ENCODE data around the gene KCNIP2. TPM values are rescaled to one million over a fixed set of nuclear protein-coding genes. Genes with fewer than 3 reads are reported as not detected.

The KCNIP2 gene
- total and polyA plus RNA-seq, 2 of the 13 experiments (the other 11 are each of a cell fraction or from before 2014, with no cell fraction given): 0.42 to 0.70 TPM

GRCh38 chr10:101829561-101830315 is 13.9 kb downstream of the KCNIP2 start:
- FAIRE-seq (no peak), ATAC-seq (no peak), DNase-seq (ENCODE audit: low spot score) (no peak)
- Histone ChIP-seq H3K9me3 (ENCODE audit: low read length) (no peaks in the 10 kb centered on the region), H2AFZ (ENCODE audit: low read length) (no peak overlapping the region), H3K4me1 (ENCODE audit: insufficient read depth, low read length) (no peaks in the 10 kb centered on the region), H3K27ac (ENCODE audit: extremely low read length, insufficient read depth, low read length) (no peak overlapping the region), H3K36me3 (replicated peaks in 1 of 2; ENCODE audit: control insufficient read depth in 1 of 2, insufficient read depth in 2 of 2, low read length in 2 of 2) (0 out of 5 replicates have a peak, but pooled peaks cover 0 to 4% of the 10 kb centered on the region in 2 experiments), H3K4me2 (ENCODE audit: low read depth, low read length) (no peak overlapping the region), H4K20me1 (ENCODE audit: insufficient read depth, low read length) (no peaks in the 10 kb centered on the region), H3K9ac (ENCODE audit: insufficient read depth, low read depth, low read length) (no peak overlapping the region), H3K4me3 (replicated peaks in 1 of 3; ENCODE audit: insufficient read depth in 1 of 3, low read depth in 2 of 3, low read length in 3 of 3) (no peak overlapping the region), H3K79me2 (ENCODE audit: insufficient read depth, low read length) (no peaks in the 10 kb centered on the region), H3K27me3 (ENCODE audit: control insufficient read depth in 1 of 2, insufficient read depth in 2 of 2, low read length in 2 of 2) (no peaks in the 10 kb centered on the region)
- in situ Hi-C loops (cut with HindIII; ENCODE audit: extremely low pct_ligation_motif_present, low pct_unique_long_range_greater_than_20kb): no loop called here
- intact Hi-C loops (cut with micrococcal nuclease; ENCODE audit: unreplicated experiment): no loop called here
- POLR2A ChIA-PET: no interaction called here
- no TSS peak for BruUV-seq (replicated peaks)
- TF ChIP-seq GFI1 (CRISPR knock-in tag; IDR thresholded peaks at IDR 0.05; ENCODE audit: borderline replicate concordance) (no peak), ZNF207 (IDR thresholded peaks at IDR 0.05; ENCODE audit: borderline replicate concordance) (no peak), NPAS2 (CRISPR knock-in tag; IDR thresholded peaks at IDR 0.05; ENCODE audit: borderline replicate concordance) (no peak), HMG20A (CRISPR knock-in tag; IDR thresholded peaks at IDR 0.05; ENCODE audit: borderline replicate concordance) (no peak), AGO2 (optimal IDR thresholded peaks at IDR 0.05; ENCODE audit: low read depth, low read length) (no peak), ZNF329 (CRISPR knock-in tag; IDR thresholded peaks at IDR 0.05; ENCODE audit: low read depth) (no peak), GABPB1 (CRISPR knock-in tag; IDR thresholded peaks at IDR 0.05) (no peak), E2F2 (CRISPR knock-in tag; IDR thresholded peaks at IDR 0.05; ENCODE audit: borderline replicate concordance) (no peak), SMYD3 (CRISPR knock-in tag; IDR thresholded peaks at IDR 0.05) (no peak), SOX13 (IDR thresholded peaks at IDR 0.05) (no peak), SOX13 (CRISPR knock-in tag; conservative IDR thresholded peaks at IDR 0.05 in 1 of 2, IDR thresholded peaks at IDR 0.05 in 1 of 2) (no peak), ZSCAN12 (CRISPR knock-in tag; IDR thresholded peaks at IDR 0.05) (no peak), NFATC3 (CRISPR knock-in tag; IDR thresholded peaks at IDR 0.05) (no peak)
- TF ChIP-seq, protein P1, sequence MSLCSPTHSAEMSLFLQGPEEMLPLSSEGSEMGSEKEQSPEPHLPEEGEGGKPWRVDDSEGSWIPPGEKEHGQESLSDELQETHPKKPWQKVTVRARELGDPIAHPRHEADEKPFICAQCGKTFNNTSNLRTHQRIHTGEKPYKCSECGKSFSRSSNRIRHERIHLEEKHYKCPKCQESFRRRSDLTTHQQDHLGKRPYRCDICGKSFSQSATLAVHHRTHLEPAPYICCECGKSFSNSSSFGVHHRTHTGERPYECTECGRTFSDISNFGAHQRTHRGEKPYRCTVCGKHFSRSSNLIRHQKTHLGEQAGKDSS (CRISPR knock-in tag; IDR thresholded peaks at IDR 0.05; ENCODE audit: borderline replicate concordance, low read depth): no peak
- TF ChIP-seq, protein P2, sequence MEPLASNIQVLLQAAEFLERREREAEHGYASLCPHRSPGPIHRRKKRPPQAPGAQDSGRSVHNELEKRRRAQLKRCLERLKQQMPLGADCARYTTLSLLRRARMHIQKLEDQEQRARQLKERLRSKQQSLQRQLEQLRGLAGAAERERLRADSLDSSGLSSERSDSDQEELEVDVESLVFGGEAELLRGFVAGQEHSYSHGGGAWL (CRISPR knock-in tag; IDR thresholded peaks at IDR 0.05): no peak
- TF ChIP-seq, protein P3, sequence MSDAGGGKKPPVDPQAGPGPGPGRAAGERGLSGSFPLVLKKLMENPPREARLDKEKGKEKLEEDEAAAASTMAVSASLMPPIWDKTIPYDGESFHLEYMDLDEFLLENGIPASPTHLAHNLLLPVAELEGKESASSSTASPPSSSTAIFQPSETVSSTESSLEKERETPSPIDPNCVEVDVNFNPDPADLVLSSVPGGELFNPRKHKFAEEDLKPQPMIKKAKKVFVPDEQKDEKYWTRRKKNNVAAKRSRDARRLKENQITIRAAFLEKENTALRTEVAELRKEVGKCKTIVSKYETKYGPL (CRISPR knock-in tag; IDR thresholded peaks at IDR 0.05): no peak
- 96% methylated on average over 31 of the region's 31 CpGs for WGBS (ENCODE audit: low lambda C conversion rate)
- CTCF ChIA-PET (ENCODE audit: low intra/inter-chr PET ratio, low total read pairs): no interaction called here
